Upper lobe of left lung (tissue), 6 donors: ENCODE results near the gene B4GALNT2. TPM values are rescaled to one million over a fixed set of nuclear protein-coding genes. Genes with fewer than 3 reads are reported as not detected.
A peak's percentile ranks its signal among the peaks of the same experiment; 100 is the strongest.
"Not testable (repeated sequence)": the region's sequence is repeated elsewhere in the genome, so short reads cannot be mapped to it uniquely, and the experiment has no call there.

Experiments used
- ATAC-seq, 2 donors: fragments of 200-7000 bp; cut with Tn5 transposase; one replicate each; pipeline ENCODE4 v1.9.1; 2022; ENCODE audit warnings: mild to moderate bottlenecking in 2 of 2, moderate library complexity in 2 of 2; ENCODE audit not compliant: low FRiP score in 2 of 2
- DNase-seq, 2 donors: peaks; one replicate each; pipeline ENCODE4 v3.0.0-alpha.2; 2019 to 2020
- H3K27ac ChIP-seq, 4 donors: fragments of 200-600 bp; sonication (generic); one replicate each; pipeline ENCODE4 v1.5.1; 2016 to 2019
- H3K27me3 ChIP-seq, 4 donors: fragments of 200-600 bp; sonication (generic); one replicate each; pipeline ENCODE4 v1.5.1; 2017 to 2019
- H3K36me3 ChIP-seq, 4 donors: fragments of 200-600 bp; sonication (generic); one replicate each; pipeline ENCODE4 v1.5.1; 2016 to 2019
- H3K4me1 ChIP-seq, 4 donors: fragments of 200-600 bp; sonication (generic); one replicate each; pipeline ENCODE4 v1.5.1; 2018 to 2019
- H3K4me3 ChIP-seq, 4 donors: fragments of 200-600 bp; sonication (generic); one replicate each; pipeline ENCODE4 v1.5.1; 2017 to 2019; ENCODE audit warnings: mild to moderate bottlenecking in 2 of 4, moderate library complexity in 1 of 4
- H3K9me3 ChIP-seq, 4 donors: fragments of 200-600 bp; sonication (generic); one replicate each; pipeline ENCODE4 v1.5.1; 2018 to 2019
- CTCF ChIP-seq, 6 experiments: fragments of 450-650 bp in 4 of 6; fragments of 200-600 bp in 2 of 6; sonication (generic) in 2 of 6; IDR thresholded peaks; one replicate each; pipeline ENCODE4 v1.5.1; 2016 to 2019; ENCODE audit warnings: antibody characterized with exemption in 6 of 6
- EP300 ChIP-seq, 4 donors: sonication (generic); formaldehyde crosslinking; IDR thresholded peaks; one replicate each; pipeline ENCODE4 v1.5.1; 2017; ENCODE audit warnings: antibody characterized with exemption in 4 of 4, control low read depth in 2 of 4
- POLR2A ChIP-seq, 4 donors: fragments of 450-650 bp; IDR thresholded peaks; one replicate each; pipeline ENCODE4 v1.5.1; 2016 to 2017; ENCODE audit warnings: antibody characterized with exemption in 4 of 4, mild to moderate bottlenecking in 2 of 4
- POLR2AphosphoS5 ChIP-seq, 2 donors: sonication (generic); formaldehyde crosslinking; IDR thresholded peaks; one replicate each; pipeline ENCODE4 v1.5.1; 2017; ENCODE audit warnings: antibody characterized with exemption in 2 of 2
- WGBS, 2 donors: methylation state at CpG; one replicate each; pipeline ENCODE4 v1.1.5; 2017 to 2018; 5-methylcytosine and 5-hydroxymethylcytosine counted together
- total RNA-seq, 6 donors: library from RNA; depleted of rRNA in 4 of 6; stranded (reverse); fragments of >200 nt in 4 of 6; gene quantifications; one replicate each; pipeline versions ENCODE4 v1.1.0 to v1.2.1, GENCODE V29; 2016 to 2021
- donor health status: DM: no; HTN: no; CAD: no; lungs with moderate emphysema.
- donor health status: DM: no; HTN: yes; CAD: no; lungs with severe emphysema.

The B4GALNT2 gene
- total RNA-seq, 6 donors from 2014 or later = 0.11 to 1.0 (median 0.16) TPM

DNA sequence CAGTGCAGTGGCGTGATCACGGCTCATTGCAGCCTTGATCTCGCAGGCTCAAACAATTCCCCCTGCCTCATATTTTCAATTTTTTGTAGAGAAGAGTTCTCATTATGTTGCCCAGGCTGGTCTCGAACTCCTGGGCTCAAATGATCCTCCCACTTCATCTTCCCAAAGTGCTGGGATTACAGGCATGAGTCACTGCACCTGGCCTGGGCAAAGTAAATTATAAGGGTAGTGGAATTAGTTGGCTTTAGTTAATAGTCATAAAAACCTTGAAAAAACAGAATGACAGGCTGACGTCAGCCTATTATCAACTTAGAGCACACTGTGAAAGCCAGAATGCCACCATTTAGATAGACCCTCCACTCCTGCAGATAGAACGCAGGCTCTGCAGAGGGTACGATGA, 43.5 kb upstream of the B4GALNT2 start:
- DNase-seq = no peak
- Histone ChIP-seq H3K27me3 (no peaks in the 10 kb centered on the region), H3K9me3 (no peaks in the 10 kb centered on the region), H3K4me3 (no peak overlapping the region), H3K4me1 (no peaks in the 10 kb centered on the region), H3K36me3 (no peaks in the 10 kb centered on the region), H3K27ac (no peak overlapping the region)
- WGBS, 2 donors = 90 to 95% methylated on average over 7 of the region's 7 CpGs
- TF ChIP-seq POLR2A (IDR thresholded peaks at IDR 0.05) = no peak
- ATAC-seq = no peak

DNA sequence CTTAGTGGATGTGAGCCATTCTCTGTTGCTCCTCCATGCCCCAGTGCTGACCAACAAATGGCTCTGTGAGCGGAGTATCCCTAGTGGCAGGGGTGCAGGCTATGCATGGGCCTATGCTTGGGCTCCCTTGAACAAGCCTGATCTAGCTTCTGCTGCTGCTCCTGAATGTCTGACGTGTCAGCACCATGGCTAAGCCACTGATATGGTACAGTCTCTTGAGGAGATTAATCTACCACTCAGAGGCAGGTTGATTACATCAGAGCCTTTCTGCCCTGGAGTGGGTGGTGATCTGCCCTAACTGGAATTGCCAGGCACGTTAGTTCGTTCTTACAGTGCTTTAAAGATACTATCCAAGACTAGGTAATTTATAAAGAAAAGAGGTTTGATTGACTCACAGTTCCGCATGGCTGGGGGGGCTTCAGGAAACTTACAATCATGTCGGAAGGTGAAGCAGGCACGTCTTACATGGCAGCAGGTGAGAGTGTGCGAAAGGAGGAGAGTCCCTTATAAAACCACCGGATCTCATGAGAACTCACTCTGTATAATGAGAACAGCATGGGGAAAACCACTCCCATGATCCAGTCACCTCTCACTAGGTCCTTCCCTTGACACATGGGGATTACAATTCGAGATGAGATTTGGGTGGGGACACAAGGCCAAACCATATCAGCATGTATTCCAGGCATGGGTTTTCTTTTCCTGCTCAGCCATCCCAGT, 41.5 kb upstream of the B4GALNT2 start:
- ATAC-seq (no peak), DNase-seq (no peak)
- Histone ChIP-seq H3K36me3 (no peaks in the 10 kb centered on the region), H3K9me3 (no peaks in the 10 kb centered on the region), H3K4me3 (no peak overlapping the region), H3K27me3 (no peaks in the 10 kb centered on the region), H3K4me1 (no peaks in the 10 kb centered on the region), H3K27ac (no peak overlapping the region)
- TF ChIP-seq CTCF (IDR thresholded peaks at IDR 0.05) = no peak
- no peak for TF ChIP-seq EP300 (IDR thresholded peaks at IDR 0.05)
- no peak for TF ChIP-seq POLR2A (IDR thresholded peaks at IDR 0.05)
- WGBS, 2 donors = 70 to 80% methylated on average over 10 of the region's 10 CpGs

GRCh38 chr17:49093131-49093530, 39.4 kb upstream of the B4GALNT2 start:
- ATAC-seq (no peak), DNase-seq (peak in 1 of 2 donors; percentile 13)
- no peaks in the 10 kb centered on the region for H3K27me3 ChIP-seq
- WGBS, 2 donors = 67% methylated on average over 10 of the region's 10 CpGs
- H3K27ac ChIP-seq = no peak overlapping the region
- no peaks in the 10 kb centered on the region for H3K36me3 ChIP-seq
- H3K4me3 ChIP-seq = no peak overlapping the region
- no peaks in the 10 kb centered on the region for H3K4me1 ChIP-seq
- TF ChIP-seq POLR2A (IDR thresholded peaks at IDR 0.05) = no peak
- TF ChIP-seq CTCF (IDR thresholded peaks at IDR 0.05) = no peak
- no peak for TF ChIP-seq POLR2AphosphoS5 (IDR thresholded peaks at IDR 0.05)
- no peak for TF ChIP-seq EP300 (IDR thresholded peaks at IDR 0.05)
- no peaks in the 10 kb centered on the region for H3K9me3 ChIP-seq

DNA sequence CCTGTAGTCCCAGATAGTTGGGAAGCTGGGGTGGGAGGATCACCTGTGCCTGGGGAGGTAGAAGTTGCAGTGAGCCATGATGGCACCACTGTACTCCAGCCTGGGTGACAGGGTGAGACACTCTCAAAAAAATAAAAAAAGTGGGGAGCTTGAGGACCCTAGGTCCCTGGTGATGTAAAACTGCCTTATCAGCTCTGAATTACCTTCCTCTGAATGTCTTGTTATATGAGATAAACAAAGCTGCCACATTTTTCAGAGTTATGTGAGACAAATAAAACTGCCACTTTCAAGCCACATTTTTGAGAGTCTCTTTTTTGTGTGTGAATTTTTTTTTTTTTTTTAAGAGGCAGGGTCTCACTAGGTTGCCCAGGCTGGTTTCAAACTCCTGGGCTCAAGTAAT, 32.0 kb upstream of the B4GALNT2 start:
- Histone ChIP-seq H3K4me3 (no peak overlapping the region), H3K27ac (no peak overlapping the region), H3K9me3 (no peaks in the 10 kb centered on the region), H3K36me3 (no peaks in the 10 kb centered on the region), H3K27me3 (no peaks in the 10 kb centered on the region), H3K4me1 (peaks cover 0 to 5% (median 2%) of the 10 kb centered on the region in 4 donors)
- DNase-seq (no peak), ATAC-seq (no peak)
- TF ChIP-seq POLR2A (IDR thresholded peaks at IDR 0.05) (no peak), POLR2AphosphoS5 (IDR thresholded peaks at IDR 0.05) (no peak), CTCF (IDR thresholded peaks at IDR 0.05) (no peak), EP300 (IDR thresholded peaks at IDR 0.05) (no peak)

DNA sequence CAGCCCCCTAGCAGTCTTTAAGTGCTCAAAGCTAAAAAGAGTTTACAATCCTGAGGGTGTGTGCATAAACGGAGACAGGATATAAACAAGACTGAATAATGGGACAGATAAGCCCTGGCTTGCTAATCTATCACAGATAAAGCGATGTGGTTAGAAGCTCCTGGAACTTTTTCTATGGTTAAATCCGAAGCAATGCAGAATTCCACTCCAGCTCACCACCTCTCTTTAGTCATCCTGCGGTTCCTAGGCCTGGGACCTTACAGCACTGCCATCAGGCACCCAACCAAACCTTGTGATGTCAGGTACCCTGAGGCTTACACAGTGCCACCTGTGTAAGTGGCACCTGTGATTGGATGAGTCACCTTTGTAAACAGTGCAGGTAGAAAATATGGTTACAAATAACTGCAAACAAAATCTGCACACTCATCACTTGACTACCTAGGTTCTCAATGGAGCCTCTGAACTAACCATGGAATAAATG, 31.5 kb upstream of the B4GALNT2 start:
- 52 to 55% methylated on average over 3 to 4 of the region's 4 CpGs for WGBS, 2 donors
- Histone ChIP-seq H3K4me1 (peaks cover 0 to 5% (median 2%) of the 10 kb centered on the region in 4 donors), H3K4me3 (no peak overlapping the region), H3K36me3 (no peaks in the 10 kb centered on the region), H3K27ac (no peak overlapping the region), H3K27me3 (no peaks in the 10 kb centered on the region), H3K9me3 (no peaks in the 10 kb centered on the region)
- DNase-seq (peak in 1 of 2 donors; percentile 43), ATAC-seq (peak in 1 of 2 donors; percentile 85)
- no peak for TF ChIP-seq CTCF (IDR thresholded peaks at IDR 0.05)
- no peak for TF ChIP-seq POLR2A (IDR thresholded peaks at IDR 0.05)
- TF ChIP-seq EP300 (IDR thresholded peaks at IDR 0.05) = no peak
- no peak for TF ChIP-seq POLR2AphosphoS5 (IDR thresholded peaks at IDR 0.05)

- ATAC-seq, H3K27ac ChIP-seq, H3K36me3 ChIP-seq, H3K27me3 ChIP-seq, H3K4me3 ChIP-seq, H3K4me1 ChIP-seq, H3K9me3 ChIP-seq: not testable (repeated sequence)
- 92 to 97% methylated on average over 14 of the region's 14 CpGs for WGBS, 2 donors
- peak in 1 of 2 donors; percentile 16 for DNase-seq
Observed at GRCh38 chr17:49103360-49103759, 29.2 kb upstream of the B4GALNT2 start.
